Skeletal muscle tissue (tissue), 4 donors: ENCODE results near the gene FCRL6. TPM values are rescaled to one million over a fixed set of nuclear protein-coding genes. Genes with fewer than 3 reads are reported as not detected.

ENCODE experiments used
- H3K27ac ChIP-seq: one replicate; pipeline ENCODE4 v1.7.0; 2013; ENCODE audit warnings: mild to moderate bottlenecking, low read depth, low read length, inconsistent platforms
- H3K27me3 ChIP-seq, 3 donors: one replicate each; pipeline ENCODE4 v1.7.0; 2013; ENCODE audit warnings: low read length in 3 of 3; ENCODE audit not compliant: control insufficient read depth in 3 of 3, insufficient read depth in 3 of 3
- H3K36me3 ChIP-seq, 3 donors: one replicate each; pipeline ENCODE4 v1.7.0; 2013; ENCODE audit warnings: low read length in 3 of 3; ENCODE audit not compliant: control insufficient read depth in 3 of 3, insufficient read depth in 3 of 3
- H3K4me1 ChIP-seq, 3 donors: one replicate each; pipeline ENCODE4 v1.7.0; 2013; ENCODE audit warnings: low read length in 3 of 3, mild to moderate bottlenecking in 3 of 3; ENCODE audit not compliant: control insufficient read depth in 3 of 3, insufficient read depth in 3 of 3
- H3K4me3 ChIP-seq, 3 donors: one replicate each; pipeline ENCODE4 v1.7.0; 2013; ENCODE audit warnings: low read length in 3 of 3
- H3K9ac ChIP-seq, 3 donors: one replicate each; pipeline ENCODE4 v1.7.0; 2013; ENCODE audit warnings: low read length in 3 of 3, mild to moderate bottlenecking in 3 of 3, moderate library complexity in 2 of 3, low read depth in 1 of 3
- H3K9me3 ChIP-seq, 3 donors: one replicate each; pipeline ENCODE4 v1.7.0; 2013; ENCODE audit warnings: low read length in 3 of 3; ENCODE audit not compliant: control insufficient read depth in 3 of 3
- total RNA-seq: library from RNA; depleted of rRNA; stranded (reverse); fragments of >200 nt; gene quantifications from one replicate; pipeline ENCODE4 v1.2.3, GENCODE V29; 2014
- donor health status: Osteomylitis.

The FCRL6 gene
- total RNA-seq = not detected

GRCh38 chr1:159802111-159802510, at the start of gene FCRL6:
TSS of gene FCRL6 (plus strand) at chr1:159802360. CDS start at chr1:159802425, 65 bp downstream.
- Histone ChIP-seq H3K27me3 (peaks cover 0 to 3% (median 0%) of the 10 kb centered on the region in 3 donors), H3K36me3 (no peaks in the 10 kb centered on the region), H3K9me3 (no peaks in the 10 kb centered on the region), H3K9ac (no peak within 1 kb of the TSS), H3K27ac (no peak within 1 kb of the TSS), H3K4me3 (no peak within 1 kb of the TSS), H3K4me1 (peaks cover 0 to 4% (median 0%) of the 10 kb centered on the region in 3 donors)

- Histone ChIP-seq H3K9ac (no peak overlapping the region), H3K27ac (peak overlapping the region; percentile 63)
Observed at GRCh38 chr1:159753386-159753785, 48.8 kb upstream of the FCRL6 start.

GRCh38 chr1:159755451-159756007, 46.6 kb upstream of the FCRL6 start:
- H3K36me3 ChIP-seq = no peaks in the 10 kb centered on the region
- H3K4me1 ChIP-seq = peaks cover 0 to 6% (median 5%) of the 10 kb centered on the region in 3 donors
- no peak overlapping the region for H3K9ac ChIP-seq
- no peak overlapping the region for H3K4me3 ChIP-seq
- no peaks in the 10 kb centered on the region for H3K9me3 ChIP-seq
- H3K27me3 ChIP-seq = peaks cover 0 to 3% (median 0%) of the 10 kb centered on the region in 3 donors
- no peak overlapping the region for H3K27ac ChIP-seq

More at GRCh38 chr1:159753386-159753785, 48.8 kb upstream of the FCRL6 start:
- peaks cover 0 to 6% (median 5%) of the 10 kb centered on the region in 3 donors for H3K4me1 ChIP-seq
- no peak overlapping the region for H3K4me3 ChIP-seq
- no peaks in the 10 kb centered on the region for H3K9me3 ChIP-seq
- no peaks in the 10 kb centered on the region for H3K36me3 ChIP-seq
- peaks cover 0 to 3% (median 0%) of the 10 kb centered on the region in 3 donors for H3K27me3 ChIP-seq

GRCh38 chr1:159756397-159756796, 45.8 kb upstream of the FCRL6 start:
- H3K27me3 ChIP-seq = peaks cover 0 to 3% (median 0%) of the 10 kb centered on the region in 3 donors
- H3K9ac ChIP-seq = no peak overlapping the region
- no peak overlapping the region for H3K4me3 ChIP-seq
- H3K4me1 ChIP-seq = peaks cover 0 to 6% (median 5%) of the 10 kb centered on the region in 3 donors
- H3K36me3 ChIP-seq = no peaks in the 10 kb centered on the region
- H3K9me3 ChIP-seq = no peaks in the 10 kb centered on the region
- H3K27ac ChIP-seq = no peak overlapping the region

GRCh38 chr1:159763686-159764085, 38.5 kb upstream of the FCRL6 start:
- H3K4me1 ChIP-seq = no peaks in the 10 kb centered on the region
- H3K9ac ChIP-seq = no peak overlapping the region
- no peak overlapping the region for H3K27ac ChIP-seq
- H3K9me3 ChIP-seq = no peaks in the 10 kb centered on the region
- H3K36me3 ChIP-seq = no peaks in the 10 kb centered on the region
- no peaks in the 10 kb centered on the region for H3K27me3 ChIP-seq
- H3K4me3 ChIP-seq = no peak overlapping the region

- Histone ChIP-seq H3K27me3 (no peaks in the 10 kb centered on the region), H3K9me3 (no peaks in the 10 kb centered on the region), H3K4me3 (no peak overlapping the region), H3K36me3 (no peaks in the 10 kb centered on the region), H3K27ac (no peak overlapping the region), H3K4me1 (no peaks in the 10 kb centered on the region), H3K9ac (no peak overlapping the region)
Observed at GRCh38 chr1:159765806-159766205, 36.4 kb upstream of the FCRL6 start.

- H3K4me3 ChIP-seq = no peak overlapping the region
- H3K9ac ChIP-seq = no peak overlapping the region
- H3K9me3 ChIP-seq = no peaks in the 10 kb centered on the region
- H3K27ac ChIP-seq = no peak overlapping the region
- H3K4me1 ChIP-seq = no peaks in the 10 kb centered on the region
- H3K36me3 ChIP-seq = no peaks in the 10 kb centered on the region
- H3K27me3 ChIP-seq = no peaks in the 10 kb centered on the region
Observed at GRCh38 chr1:159771127-159771895, 30.8 kb upstream of the FCRL6 start.

GRCh38 chr1:159774465-159774864, 27.7 kb upstream of the FCRL6 start:
- H3K9me3 ChIP-seq = no peaks in the 10 kb centered on the region
- H3K36me3 ChIP-seq = no peaks in the 10 kb centered on the region
- H3K27ac ChIP-seq = peak overlapping the region; percentile 22
- H3K9ac ChIP-seq = no peak overlapping the region
- H3K27me3 ChIP-seq = no peaks in the 10 kb centered on the region
- H3K4me3 ChIP-seq = no peak overlapping the region
- peaks cover 0 to 6% (median 5%) of the 10 kb centered on the region in 3 donors for H3K4me1 ChIP-seq

GRCh38 chr1:159775716-159776115, 26.4 kb upstream of the FCRL6 start:
- H3K4me1 ChIP-seq = peaks cover 5 to 9% (median 6%) of the 10 kb centered on the region in 3 donors
- no peaks in the 10 kb centered on the region for H3K36me3 ChIP-seq
- H3K27me3 ChIP-seq = no peaks in the 10 kb centered on the region
- no peak overlapping the region for H3K27ac ChIP-seq
- H3K9ac ChIP-seq = no peak overlapping the region
- H3K4me3 ChIP-seq = no peak overlapping the region
- H3K9me3 ChIP-seq = no peaks in the 10 kb centered on the region

GRCh38 chr1:159778266-159778665, 23.9 kb upstream of the FCRL6 start:
- Histone ChIP-seq H3K4me1 (peaks cover 9 to 16% (median 15%) of the 10 kb centered on the region in 3 donors), H3K36me3 (no peaks in the 10 kb centered on the region), H3K27ac (peak overlapping the region; percentile 51), H3K27me3 (no peaks in the 10 kb centered on the region), H3K9ac (no peak overlapping the region), H3K4me3 (no peak overlapping the region), H3K9me3 (no peaks in the 10 kb centered on the region)
